ENCODE data around the gene YIPF4.
"Not testable (repeated sequence)": the region's sequence is repeated elsewhere in the genome, so short reads cannot be mapped to it uniquely, and the experiment has no call there.

The YIPF4 gene

DNA sequence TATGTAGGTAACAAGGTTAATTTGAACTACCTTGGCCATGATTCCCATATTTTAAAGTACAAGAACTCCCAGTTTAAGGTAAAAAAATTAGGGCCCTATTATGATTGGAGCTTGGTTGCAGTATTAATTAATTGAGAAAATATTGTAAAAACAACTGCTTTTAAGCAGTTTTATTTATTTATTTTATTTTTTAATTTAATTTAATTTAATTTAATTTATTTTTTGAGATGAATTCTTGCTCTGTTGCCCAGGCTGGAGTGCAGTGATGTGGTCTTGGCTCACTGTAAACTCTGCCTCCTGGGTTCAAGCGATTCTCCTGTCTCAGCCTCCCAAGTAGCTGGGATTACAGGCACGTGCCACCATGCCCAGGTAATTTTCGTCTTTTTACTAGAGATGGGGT lies 88.0 kb downstream of the YIPF4 start:
- not testable (repeated sequence) for DNase-seq

Data from anterior cingulate cortex (tissue), 58 donors.